A549 (cell line): ENCODE measurements around the gene GRID1. TPM values are rescaled to one million over a fixed set of nuclear protein-coding genes. Genes with fewer than 3 reads are reported as not detected.

Experiments
- ATAC-seq, 2 experiments: fragments of 200-7000 bp in 1 of 2; fragments of >200 bp in 1 of 2; cut with Nextera tagmentation in 1 of 2; cut with Tn5 transposase in 1 of 2; 3 replicates each; pipeline versions ENCODE4 v1.8.0 to v1.9.1; 2018 to 2020; ENCODE audit warnings: mild to moderate bottlenecking in 1 of 2, moderate library complexity in 1 of 2
- CTCF ChIA-PET: fragments of 300-600 bp; sonication (Branson Sonifier 250); formaldehyde crosslinking; extraction: SDS; loops from one replicate; lab custom pipeline; 2021; ENCODE audit warnings: antibody characterized with exemption, inconsistent platforms; lab: Yijun Ruan, JAX
- POLR2A ChIA-PET: fragments of 350-600 bp; formaldehyde crosslinking; extraction: SDS; loops from one replicate; lab custom pipeline; 2021; ENCODE audit warnings: antibody characterized with exemption, inconsistent platforms; lab: Yijun Ruan, JAX
- DNase-seq, 2 experiments: peaks; one replicate each; pipeline versions ENCODE4 v3.0.0 to v3.0.0-alpha.2; 2011 to 2016; ENCODE audit warnings: low read depth in 1 of 2, low spot score in 1 of 2
- FAIRE-seq: peaks from 2 replicates; lab custom pipeline; 2011; peaks lifted over from hg19 to GRCh38; lab: Jason Lieb, UNC
- H3K27ac ChIP-seq, 2 experiments: fragments of >200 bp; sonication (Bioruptor Twin); formaldehyde crosslinking; 3 replicates each; pipeline ENCODE4 v1.5.1; 2016 to 2017
- H3K4me1 ChIP-seq: fragments of >200 bp; sonication (Bioruptor Twin); formaldehyde crosslinking; 3 replicates; pipeline ENCODE4 v1.6.1; 2016
- H3K4me2 ChIP-seq: fragments of >200 bp; sonication (Bioruptor Twin); formaldehyde crosslinking; 3 replicates; pipeline ENCODE4 v1.6.1; 2016
- H3K4me3 ChIP-seq: fragments of >200 bp; sonication (Bioruptor Twin); formaldehyde crosslinking; 3 replicates; pipeline ENCODE4 v1.5.1; 2016
- H3K9me3 ChIP-seq: fragments of >200 bp; sonication (Bioruptor Twin); formaldehyde crosslinking; 3 replicates; pipeline ENCODE4 v1.6.1; 2016
- BHLHE40 ChIP-seq: IDR thresholded peaks from 2 replicates; pipeline ENCODE4 v1.6.1; 2012; ENCODE audit warnings: low read depth, low read length, inconsistent platforms
- CBX2 ChIP-seq: fragments of 200-600 bp; sonication (generic); IDR thresholded peaks from 2 replicates; pipeline ENCODE4 v1.6.1; 2016; ENCODE audit warnings: low read depth, mild to moderate bottlenecking, borderline replicate concordance
- CEBPB ChIP-seq, 2 experiments: fragments of >200 bp in 1 of 2; sonication (Bioruptor Twin) in 1 of 2; formaldehyde crosslinking in 1 of 2; IDR thresholded peaks; 2 replicates each; pipeline ENCODE4 v1.6.1; 2012 to 2016
- CHD4 ChIP-seq: fragments of 200-600 bp; sonication (generic); IDR thresholded peaks from 2 replicates; pipeline ENCODE4 v1.6.1; 2016; ENCODE audit warnings: antibody characterized with exemption, mild to moderate bottlenecking, borderline replicate concordance
- E2F6 ChIP-seq: IDR thresholded peaks from 2 replicates; pipeline ENCODE4 v1.6.1; 2012; ENCODE audit warnings: low read depth, borderline replicate concordance
- FOSL2 ChIP-seq, 2 experiments: fragments of 450-650 bp in 1 of 2; fragments of >200 bp in 1 of 2; sonication (Bioruptor Twin) in 1 of 2; formaldehyde crosslinking; IDR thresholded peaks; 2 replicates each; pipeline versions ENCODE4 v1.5.0 to v1.6.1; 2016 to 2020; ENCODE audit warnings: mild to moderate bottlenecking in 1 of 2, moderate library complexity in 1 of 2
- FOXS1 ChIP-seq: fragments of 250-450 bp; sonication (Bioruptor Pico); IDR thresholded peaks from 2 replicates; pipeline ENCODE4 v1.5.0; 2020; ENCODE audit warnings: mild to moderate bottlenecking, moderate library complexity
- GATA3 ChIP-seq: IDR thresholded peaks from 2 replicates; pipeline ENCODE4 v1.6.1; 2012; ENCODE audit warnings: borderline replicate concordance
- HES2 ChIP-seq: fragments of >200 bp; sonication (Bioruptor Twin); formaldehyde crosslinking; IDR thresholded peaks from 2 replicates; pipeline ENCODE4 v1.6.1; 2016
- HEYL ChIP-seq: fragments of 250-450 bp; sonication (Bioruptor Pico); IDR thresholded peaks from 2 replicates; pipeline ENCODE4 v1.8.0; 2021; ENCODE audit warnings: mild to moderate bottlenecking, moderate library complexity
- HOXB13 ChIP-seq: fragments of 250-450 bp; sonication (Bioruptor Pico); IDR thresholded peaks from 2 replicates; pipeline ENCODE4 v1.5.0; 2020; ENCODE audit warnings: low read depth, mild to moderate bottlenecking, moderate library complexity
- JUN ChIP-seq, 2 experiments: fragments of >200 bp; sonication (Bioruptor Twin); formaldehyde crosslinking; IDR thresholded peaks; 2 replicates in 1 of 2; 3 replicates in 1 of 2; pipeline ENCODE4 v1.6.1; 2016 to 2017
- KDM5A ChIP-seq: fragments of 200-600 bp; sonication (generic); IDR thresholded peaks from 2 replicates; pipeline ENCODE4 v1.6.1; 2016; ENCODE audit warnings: antibody characterized with exemption, mild to moderate bottlenecking
- MAFK ChIP-seq: fragments of 450-650 bp; IDR thresholded peaks from 2 replicates; pipeline ENCODE4 v1.6.1; 2014; ENCODE audit not compliant: partially characterized antibody
- MYC ChIP-seq: IDR thresholded peaks from 2 replicates; pipeline ENCODE4 v1.6.1; 2012; ENCODE audit warnings: mild to moderate bottlenecking, inconsistent platforms, low read length, improper control_type of control experiment, borderline replicate concordance
- POLR2A ChIP-seq: IDR thresholded peaks from 2 replicates; pipeline ENCODE4 v1.6.1; 2012; ENCODE audit warnings: mild to moderate bottlenecking, low read length
- POLR2AphosphoS2 ChIP-seq: conservative IDR thresholded peaks from 2 replicates; pipeline ENCODE4 v1.6.1; 2012; ENCODE audit warnings: low read length, improper control_type of control experiment, inconsistent platforms
- RAD21 ChIP-seq, 2 experiments: fragments of >200 bp in 1 of 2; sonication (Bioruptor Twin) in 1 of 2; formaldehyde crosslinking in 1 of 2; IDR thresholded peaks in 1 of 2; conservative IDR thresholded peaks in 1 of 2; 2 replicates in 1 of 2; 3 replicates in 1 of 2; pipeline ENCODE4 v1.6.1; 2012 to 2018; ENCODE audit warnings: inconsistent platforms in 1 of 2
- RARB ChIP-seq: fragments of 250-450 bp; sonication (Bioruptor Pico); IDR thresholded peaks from 2 replicates; pipeline ENCODE4 v1.8.0; 2021; ENCODE audit warnings: mild to moderate bottlenecking, moderate library complexity
- TP53 ChIP-seq: fragments of 250-450 bp; sonication (Bioruptor Pico); IDR thresholded peaks from 2 replicates; pipeline ENCODE4 v1.5.0; 2021; ENCODE audit warnings: mild to moderate bottlenecking, moderate library complexity
- WGBS: methylation state at CpG from one replicate; pipeline ENCODE4 v1.1.6; 2017; ENCODE audit errors: missing lambda C conversion rate; 5-methylcytosine and 5-hydroxymethylcytosine counted together
- polyA plus RNA-seq, 4 experiments: library from polyadenylated mRNA; depleted of rRNA in 3 of 4; stranded (reverse); fragments of >200 nt; fragmentation: RNase III in 1 of 4; extraction: RNeasy Plus Mini Kit Qiagen cat#74134 plus additional on column Dnase treatment in 1 of 4; gene quantifications; 2 replicates in 3 of 4; 3 replicates in 1 of 4; pipeline ENCODE4 v1.2.3, GENCODE V29; 2011 to 2017
- TF ChIP-seq, protein P1 (sequence below): fragments of 450-650 bp; IDR thresholded peaks from 2 replicates; pipeline ENCODE4 v1.6.1; 2014; ENCODE audit warnings: antibody characterized with exemption
- TF ChIP-seq, protein P2 (sequence below): fragments of 150-350 bp; IDR thresholded peaks from 2 replicates; pipeline ENCODE4 v1.6.1; 2014; ENCODE audit warnings: low read depth, mild to moderate bottlenecking, low read length
- TF ChIP-seq, protein P3 (sequence below): fragments of 250-450 bp; sonication (Bioruptor Pico); IDR thresholded peaks from 2 replicates; pipeline ENCODE4 v1.5.0; 2020; ENCODE audit warnings: low read depth, mild to moderate bottlenecking, moderate library complexity
- TF ChIP-seq, protein P4 (sequence below): fragments of >200 bp; sonication (Bioruptor Twin); formaldehyde crosslinking; IDR thresholded peaks from 3 replicates; pipeline ENCODE4 v1.6.1; 2016

GRID1 gene
- polyA plus RNA-seq, 2 of the 4 experiments (the other 2 are of a cell fraction) = 0.14 to 0.30 TPM

DNA sequence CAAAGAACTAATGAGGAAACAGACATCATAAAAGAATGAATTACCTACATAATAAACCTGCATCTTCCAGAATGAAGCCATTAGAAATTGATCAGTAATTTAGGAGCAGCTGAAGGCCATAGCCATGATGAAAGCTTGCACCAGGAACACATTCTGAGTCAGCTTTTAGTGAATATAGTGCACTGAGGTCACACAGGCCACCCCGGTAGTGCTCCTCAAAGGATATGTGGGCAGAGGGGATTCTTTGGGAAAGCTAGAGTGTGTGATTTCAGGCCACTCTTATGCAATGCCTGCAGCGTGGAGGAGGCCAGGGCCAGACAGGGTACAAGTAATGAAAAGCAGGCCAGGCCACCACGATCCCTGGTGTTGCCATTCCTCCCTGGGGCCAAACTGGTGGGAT lies 451.9 kb downstream of the GRID1 start:
- no peak for FAIRE-seq

DNA sequence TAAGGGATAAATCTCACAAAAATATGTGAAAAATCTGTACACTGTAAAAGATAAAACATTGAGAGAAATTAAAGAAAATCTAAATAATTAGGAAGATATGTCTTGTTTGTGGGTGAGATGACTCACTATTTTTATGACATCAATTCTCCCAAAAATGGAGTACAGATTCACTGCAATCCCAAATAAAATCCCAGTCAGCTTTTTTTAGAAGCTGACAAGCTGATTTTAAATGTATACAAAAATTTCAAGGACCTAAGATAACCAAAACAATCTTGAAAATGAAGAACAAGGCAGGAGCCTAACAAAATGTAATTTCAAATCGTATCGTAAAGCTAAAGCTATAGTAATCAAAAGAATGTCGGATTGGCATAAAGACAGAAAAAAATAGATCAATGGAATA lies 458.1 kb downstream of the GRID1 start:
- H3K27ac ChIP-seq = no peak overlapping the region
- no peaks in the 10 kb centered on the region for H3K4me1 ChIP-seq
- 21% methylated on average over 3 of the region's 3 CpGs for WGBS
- POLR2A ChIA-PET = no interaction called here
- FAIRE-seq = no peak
- H3K4me3 ChIP-seq = no peak overlapping the region
- no peak for ATAC-seq
- TF ChIP-seq HOXB13 (no peak), JUN (IDR thresholded peaks at IDR 0.05) (no peak), FOXS1 (CRISPR knock-in tag) (no peak), TP53 (CRISPR knock-in tag) (no peak), MAFK (peak; percentile 26), RARB (no peak)
- no peaks in the 10 kb centered on the region for H3K9me3 ChIP-seq
- H3K4me2 ChIP-seq = no peak overlapping the region
- CTCF ChIA-PET = no interaction called here
- DNase-seq = no peak

More for the DNA sequence above, 451.9 kb downstream of the GRID1 start:
- CTCF ChIA-PET = no interaction called here
- Histone ChIP-seq H3K27ac (no peak overlapping the region), H3K4me1 (no peaks in the 10 kb centered on the region), H3K9me3 (no peaks in the 10 kb centered on the region), H3K4me2 (no peak overlapping the region), H3K4me3 (no peak overlapping the region)
- POLR2A ChIA-PET = no interaction called here
- no peak for DNase-seq
- ATAC-seq = no peak
- no peak for TF ChIP-seq MYC
- TF ChIP-seq CHD4 = no peak
- WGBS = 35% methylated on average over 3 of the region's 3 CpGs

- no peaks in the 10 kb centered on the region for H3K4me1 ChIP-seq
- H3K4me2 ChIP-seq = no peak overlapping the region
- DNase-seq (no peak), FAIRE-seq (no peak), ATAC-seq (no peak)
- no peak overlapping the region for H3K27ac ChIP-seq
- ChIA-PET POLR2A (no interaction called here), CTCF (no interaction called here)
- no peaks in the 10 kb centered on the region for H3K9me3 ChIP-seq
- TF ChIP-seq FOSL2 (IDR thresholded peaks at IDR 0.05) (no peak), FOSL2 (CRISPR knock-in tag; IDR thresholded peaks at IDR 0.05) (no peak), E2F6 (no peak), HOXB13 (no peak), CBX2 (no peak), BHLHE40 (no peak), HEYL (no peak), HES2 (no peak), KDM5A (no peak), POLR2A (no peak), POLR2AphosphoS2 (no peak), CHD4 (no peak), TP53 (CRISPR knock-in tag) (no peak), RAD21 (conservative IDR thresholded peaks at IDR 0.05 in 1 of 2, IDR thresholded peaks at IDR 0.05 in 1 of 2) (no peak), GATA3 (no peak), CEBPB (IDR thresholded peaks at IDR 0.05) (no peak)
- TF ChIP-seq, protein P1, sequence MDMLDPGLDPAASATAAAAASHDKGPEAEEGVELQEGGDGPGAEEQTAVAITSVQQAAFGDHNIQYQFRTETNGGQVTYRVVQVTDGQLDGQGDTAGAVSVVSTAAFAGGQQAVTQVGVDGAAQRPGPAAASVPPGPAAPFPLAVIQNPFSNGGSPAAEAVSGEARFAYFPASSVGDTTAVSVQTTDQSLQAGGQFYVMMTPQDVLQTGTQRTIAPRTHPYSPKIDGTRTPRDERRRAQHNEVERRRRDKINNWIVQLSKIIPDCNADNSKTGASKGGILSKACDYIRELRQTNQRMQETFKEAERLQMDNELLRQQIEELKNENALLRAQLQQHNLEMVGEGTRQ = no peak
- TF ChIP-seq, protein P2, sequence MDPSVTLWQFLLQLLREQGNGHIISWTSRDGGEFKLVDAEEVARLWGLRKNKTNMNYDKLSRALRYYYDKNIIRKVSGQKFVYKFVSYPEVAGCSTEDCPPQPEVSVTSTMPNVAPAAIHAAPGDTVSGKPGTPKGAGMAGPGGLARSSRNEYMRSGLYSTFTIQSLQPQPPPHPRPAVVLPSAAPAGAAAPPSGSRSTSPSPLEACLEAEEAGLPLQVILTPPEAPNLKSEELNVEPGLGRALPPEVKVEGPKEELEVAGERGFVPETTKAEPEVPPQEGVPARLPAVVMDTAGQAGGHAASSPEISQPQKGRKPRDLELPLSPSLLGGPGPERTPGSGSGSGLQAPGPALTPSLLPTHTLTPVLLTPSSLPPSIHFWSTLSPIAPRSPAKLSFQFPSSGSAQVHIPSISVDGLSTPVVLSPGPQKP = no peak
- TF ChIP-seq, protein P3, sequence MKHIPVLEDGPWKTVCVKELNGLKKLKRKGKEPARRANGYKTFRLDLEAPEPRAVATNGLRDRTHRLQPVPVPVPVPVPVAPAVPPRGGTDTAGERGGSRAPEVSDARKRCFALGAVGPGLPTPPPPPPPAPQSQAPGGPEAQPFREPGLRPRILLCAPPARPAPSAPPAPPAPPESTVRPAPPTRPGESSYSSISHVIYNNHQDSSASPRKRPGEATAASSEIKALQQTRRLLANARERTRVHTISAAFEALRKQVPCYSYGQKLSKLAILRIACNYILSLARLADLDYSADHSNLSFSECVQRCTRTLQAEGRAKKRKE (CRISPR knock-in tag) = no peak
- TF ChIP-seq, protein P4, sequence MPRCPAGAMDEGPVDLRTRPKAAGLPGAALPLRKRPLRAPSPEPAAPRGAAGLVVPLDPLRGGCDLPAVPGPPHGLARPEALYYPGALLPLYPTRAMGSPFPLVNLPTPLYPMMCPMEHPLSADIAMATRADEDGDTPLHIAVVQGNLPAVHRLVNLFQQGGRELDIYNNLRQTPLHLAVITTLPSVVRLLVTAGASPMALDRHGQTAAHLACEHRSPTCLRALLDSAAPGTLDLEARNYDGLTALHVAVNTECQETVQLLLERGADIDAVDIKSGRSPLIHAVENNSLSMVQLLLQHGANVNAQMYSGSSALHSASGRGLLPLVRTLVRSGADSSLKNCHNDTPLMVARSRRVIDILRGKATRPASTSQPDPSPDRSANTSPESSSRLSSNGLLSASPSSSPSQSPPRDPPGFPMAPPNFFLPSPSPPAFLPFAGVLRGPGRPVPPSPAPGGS = no peak
- no peak overlapping the region for H3K4me3 ChIP-seq
- WGBS = 21% methylated on average over 5 of the region's 5 CpGs
Observed at GRCh38 chr10:85902051-85902450, 464.5 kb downstream of the GRID1 start.
